OCI-M2 (cell line): ENCODE measurements around the gene RBM19.

Experiments used
- DNase-seq: peaks from one replicate; lab custom pipeline; 2025; ENCODE audit not compliant: unreplicated experiment; lab: John Stamatoyannopoulos, UW

Gene RBM19

GRCh38 chr12:113862590-113863454 lies 103.3 kb downstream of the RBM19 start:
- no peak for DNase-seq

- no peak for DNase-seq
Measured at GRCh38 chr12:113861708-113862312, 104.3 kb downstream of the RBM19 start.

GRCh38 chr12:113860950-113861349 lies 105.2 kb downstream of the RBM19 start:
- no peak for DNase-seq

- DNase-seq, result no peak
Measured at GRCh38 chr12:113860059-113860820, 105.9 kb downstream of the RBM19 start.

- DNase-seq, result no peak
Measured at GRCh38 chr12:113858841-113859386, 107.2 kb downstream of the RBM19 start.

GRCh38 chr12:113857371-113857770 lies 108.8 kb downstream of the RBM19 start:
- no peak for DNase-seq

GRCh38 chr12:113855998-113856397 lies 110.1 kb downstream of the RBM19 start:
- no peak for DNase-seq

- DNase-seq, result no peak
Measured at GRCh38 chr12:113854385-113855142, 111.6 kb downstream of the RBM19 start.

- DNase-seq, result no peak
Measured at GRCh38 chr12:113853491-113853890, 112.6 kb downstream of the RBM19 start.

GRCh38 chr12:113852695-113853490 lies 113.2 kb downstream of the RBM19 start:
- DNase-seq, result no peak

GRCh38 chr12:113852264-113852663 lies 113.9 kb downstream of the RBM19 start:
- DNase-seq, result no peak

- DNase-seq, result no peak
Measured at GRCh38 chr12:113850309-113851056, 115.6 kb downstream of the RBM19 start.

- no peak for DNase-seq
Measured at GRCh38 chr12:113847856-113848255, 118.3 kb downstream of the RBM19 start.

- no peak for DNase-seq
Measured at GRCh38 chr12:113846883-113847755, 119.0 kb downstream of the RBM19 start.

- DNase-seq, result no peak
Measured at GRCh38 chr12:113845900-113846674, 120.0 kb downstream of the RBM19 start.

GRCh38 chr12:113844495-113845210 lies 121.5 kb downstream of the RBM19 start:
- DNase-seq, result no peak

- no peak for DNase-seq
Measured at GRCh38 chr12:113842699-113843098, 123.4 kb downstream of the RBM19 start.
